ENCODE measurements around the gene EFCC1. TPM values are rescaled to one million over a fixed set of nuclear protein-coding genes. Genes with fewer than 3 reads are reported as not detected.

The EFCC1 gene
- total and polyA plus RNA-seq, 2 of the 13 experiments (the other 11 are each of a cell fraction or from before 2014, with no cell fraction given), result not detected

- no peak for TF ChIP-seq YY1 (IDR thresholded peaks at IDR 0.05; ENCODE audit: insufficient read depth, insufficient replicate concordance, low read depth, low read length)
- no peak for TF ChIP-seq SMAD3 (CRISPR knock-in tag; IDR thresholded peaks at IDR 0.05)
- TF ChIP-seq PHF5A (CRISPR knock-in tag; IDR thresholded peaks at IDR 0.05; ENCODE audit: low read depth, unreplicated experiment), result no peak
- TF ChIP-seq MAX (IDR thresholded peaks at IDR 0.05), result peak; percentile 93
- TF ChIP-seq CBX1 (IDR thresholded peaks at IDR 0.05; ENCODE audit: low read depth), result no peak
- TF ChIP-seq, protein P1, sequence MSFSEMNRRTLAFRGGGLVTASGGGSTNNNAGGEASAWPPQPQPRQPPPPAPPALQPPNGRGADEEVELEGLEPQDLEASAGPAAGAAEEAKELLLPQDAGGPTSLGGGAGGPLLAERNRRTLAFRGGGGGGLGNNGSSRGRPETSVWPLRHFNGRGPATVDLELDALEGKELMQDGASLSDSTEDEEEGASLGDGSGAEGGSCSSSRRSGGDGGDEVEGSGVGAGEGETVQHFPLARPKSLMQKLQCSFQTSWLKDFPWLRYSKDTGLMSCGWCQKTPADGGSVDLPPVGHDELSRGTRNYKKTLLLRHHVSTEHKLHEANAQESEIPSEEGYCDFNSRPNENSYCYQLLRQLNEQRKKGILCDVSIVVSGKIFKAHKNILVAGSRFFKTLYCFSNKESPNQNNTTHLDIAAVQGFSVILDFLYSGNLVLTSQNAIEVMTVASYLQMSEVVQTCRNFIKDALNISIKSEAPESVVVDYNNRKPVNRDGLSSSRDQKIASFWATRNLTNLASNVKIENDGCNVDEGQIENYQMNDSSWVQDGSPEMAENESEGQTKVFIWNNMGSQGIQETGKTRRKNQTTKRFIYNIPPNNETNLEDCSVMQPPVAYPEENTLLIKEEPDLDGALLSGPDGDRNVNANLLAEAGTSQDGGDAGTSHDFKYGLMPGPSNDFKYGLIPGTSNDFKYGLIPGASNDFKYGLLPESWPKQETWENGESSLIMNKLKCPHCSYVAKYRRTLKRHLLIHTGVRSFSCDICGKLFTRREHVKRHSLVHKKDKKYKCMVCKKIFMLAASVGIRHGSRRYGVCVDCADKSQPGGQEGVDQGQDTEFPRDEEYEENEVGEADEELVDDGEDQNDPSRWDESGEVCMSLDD (CRISPR knock-in tag; IDR thresholded peaks at IDR 0.05; ENCODE audit: borderline replicate concordance), result no peak
- TF ChIP-seq MXI1 (IDR thresholded peaks at IDR 0.05; ENCODE audit: borderline replicate concordance, low read depth, low read length), result no peak
- TF ChIP-seq ZNF282 (IDR thresholded peaks at IDR 0.05; ENCODE audit: partially characterized antibody), result no peak
- TF ChIP-seq GATAD1 (CRISPR knock-in tag; IDR thresholded peaks at IDR 0.05), result no peak
- no peak for TF ChIP-seq ZFP41 (CRISPR knock-in tag; IDR thresholded peaks at IDR 0.05; ENCODE audit: borderline replicate concordance)
- no peak for TF ChIP-seq ZNF598 (CRISPR knock-in tag; IDR thresholded peaks at IDR 0.05; ENCODE audit: borderline replicate concordance)
- TF ChIP-seq RBM22 (optimal IDR thresholded peaks at IDR 0.05; ENCODE audit: low read length), result no peak
- 0 out of 2 replicates have a peak, but pooled peaks have one; percentile 40 for TF ChIP-seq DZIP1 (CRISPR knock-in tag; IDR thresholded peaks at IDR 0.05)
- no peak for TF ChIP-seq HOXA9 (CRISPR knock-in tag; IDR thresholded peaks at IDR 0.05; ENCODE audit: borderline replicate concordance)
- TF ChIP-seq, protein P2, sequence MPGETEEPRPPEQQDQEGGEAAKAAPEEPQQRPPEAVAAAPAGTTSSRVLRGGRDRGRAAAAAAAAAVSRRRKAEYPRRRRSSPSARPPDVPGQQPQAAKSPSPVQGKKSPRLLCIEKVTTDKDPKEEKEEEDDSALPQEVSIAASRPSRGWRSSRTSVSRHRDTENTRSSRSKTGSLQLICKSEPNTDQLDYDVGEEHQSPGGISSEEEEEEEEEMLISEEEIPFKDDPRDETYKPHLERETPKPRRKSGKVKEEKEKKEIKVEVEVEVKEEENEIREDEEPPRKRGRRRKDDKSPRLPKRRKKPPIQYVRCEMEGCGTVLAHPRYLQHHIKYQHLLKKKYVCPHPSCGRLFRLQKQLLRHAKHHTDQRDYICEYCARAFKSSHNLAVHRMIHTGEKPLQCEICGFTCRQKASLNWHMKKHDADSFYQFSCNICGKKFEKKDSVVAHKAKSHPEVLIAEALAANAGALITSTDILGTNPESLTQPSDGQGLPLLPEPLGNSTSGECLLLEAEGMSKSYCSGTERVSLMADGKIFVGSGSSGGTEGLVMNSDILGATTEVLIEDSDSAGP (CRISPR knock-in tag; IDR thresholded peaks at IDR 0.05; ENCODE audit: borderline replicate concordance), result no peak
- no peak for TF ChIP-seq ZNF839 (CRISPR knock-in tag; IDR thresholded peaks at IDR 0.05; ENCODE audit: borderline replicate concordance)
- TF ChIP-seq, protein P3, sequence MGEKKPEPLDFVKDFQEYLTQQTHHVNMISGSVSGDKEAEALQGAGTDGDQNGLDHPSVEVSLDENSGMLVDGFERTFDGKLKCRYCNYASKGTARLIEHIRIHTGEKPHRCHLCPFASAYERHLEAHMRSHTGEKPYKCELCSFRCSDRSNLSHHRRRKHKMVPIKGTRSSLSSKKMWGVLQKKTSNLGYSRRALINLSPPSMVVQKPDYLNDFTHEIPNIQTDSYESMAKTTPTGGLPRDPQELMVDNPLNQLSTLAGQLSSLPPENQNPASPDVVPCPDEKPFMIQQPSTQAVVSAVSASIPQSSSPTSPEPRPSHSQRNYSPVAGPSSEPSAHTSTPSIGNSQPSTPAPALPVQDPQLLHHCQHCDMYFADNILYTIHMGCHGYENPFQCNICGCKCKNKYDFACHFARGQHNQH (CRISPR knock-in tag; IDR thresholded peaks at IDR 0.05), result no peak
- TF ChIP-seq SMAD1 (CRISPR knock-in tag; IDR thresholded peaks at IDR 0.05; ENCODE audit: borderline replicate concordance, low read depth), result no peak
- no peak for TF ChIP-seq SMC3 (IDR thresholded peaks at IDR 0.05; ENCODE audit: low read length)
These were observed 2.5 kb downstream of the EFCC1 start (continued) for GRCh38 chr3:129003578-129004112.

All from HepG2 (cell line).